GM18508 (cell line): Measurements from ENCODE around the gene BBOF1.
"Not testable (repeated sequence)": the region's sequence is repeated elsewhere in the genome, so short reads cannot be mapped to it uniquely, and the experiment has no call there.

Source experiments
- ATAC-seq: cut with Tn5 transposase; IDR thresholded peaks from one replicate; pipeline ENCODE4 v1.9.1; 2021; ENCODE audit warnings: moderate number of reproducible peaks; ENCODE audit not compliant: insufficient read depth, unreplicated experiment

The BBOF1 gene

GRCh38 chr14:74084277-74085046, 65.3 kb downstream of the BBOF1 start, which contains the start of the genes ALDH6A1 and LIN52:
TSS of gene ALDH6A1 (minus strand) at chr14:74084453. CDS start at chr14:74084394, 59 bp downstream.
TSS of gene LIN52 (plus strand) at chr14:74084956. CDS start at chr14:74084975, 19 bp downstream.
- peak; percentile 72 for ATAC-seq

- ATAC-seq: peak; percentile 10
Observed at GRCh38 chr14:74085047-74085637, 66.0 kb downstream of the BBOF1 start.

GRCh38 chr14:74085828-74086227, 66.7 kb downstream of the BBOF1 start:
- no peak for ATAC-seq

- ATAC-seq: no peak
Observed at GRCh38 chr14:74089251-74090020, 70.3 kb downstream of the BBOF1 start.

GRCh38 chr14:74105381-74105780, 86.2 kb downstream of the BBOF1 start:
- no peak for ATAC-seq

- no peak for ATAC-seq
Observed at GRCh38 chr14:74109369-74109768, 90.2 kb downstream of the BBOF1 start.

GRCh38 chr14:74111395-74112216, 92.5 kb downstream of the BBOF1 start:
- not testable (repeated sequence) for ATAC-seq
